ENCODE results near the gene BBC3. TPM values are rescaled to one million over a fixed set of nuclear protein-coding genes. Genes with fewer than 3 reads are reported as not detected.

BBC3 gene
- total RNA-seq, 1 experiment from 2014 or later, result 2.7 TPM

DNA sequence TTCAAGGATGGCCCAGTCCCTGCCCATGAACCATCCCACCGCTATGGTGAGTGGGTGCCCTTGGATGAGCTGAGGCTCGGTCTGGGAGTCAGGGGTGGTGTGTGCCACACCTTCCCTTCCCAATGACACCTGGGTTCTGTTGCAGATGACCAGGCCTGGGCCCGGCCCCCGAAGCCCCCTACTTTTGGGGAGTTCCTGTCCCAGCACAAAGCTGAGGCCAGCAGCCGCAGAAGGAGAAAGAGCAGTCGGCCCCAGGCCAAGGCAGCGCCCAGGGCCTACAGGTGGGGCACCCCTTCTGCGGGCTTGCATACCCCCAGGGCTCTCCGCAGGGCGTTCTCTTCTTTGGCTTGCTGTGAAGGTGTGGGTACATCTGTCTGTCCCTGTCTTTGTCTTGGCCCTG lies 39.4 kb upstream of the BBC3 start:
- no peak for DNase-seq (ENCODE audit: low spot score)
- no peaks in the 10 kb centered on the region for H3K9me3 ChIP-seq (ENCODE audit: low read depth, low read length, poor library complexity, severe bottlenecking)
- H3K4me3 ChIP-seq (ENCODE audit: low read depth, low read length, poor library complexity, severe bottlenecking), result no peak overlapping the region
- no peaks in the 10 kb centered on the region for H3K27me3 ChIP-seq (replicated peaks; ENCODE audit: insufficient read depth, low read depth, low read length, poor library complexity)
- peaks cover 11% of the 10 kb centered on the region for H3K4me1 ChIP-seq (ENCODE audit: insufficient read depth, low read length, poor library complexity, severe bottlenecking)
- no peak overlapping the region for H3K27ac ChIP-seq (ENCODE audit: low read depth, low read length, poor library complexity, severe bottlenecking)
- H3K36me3 ChIP-seq (ENCODE audit: insufficient read depth, low read length, poor library complexity, severe bottlenecking), result peaks cover 24% of the 10 kb centered on the region
- TF ChIP-seq, protein P1, sequence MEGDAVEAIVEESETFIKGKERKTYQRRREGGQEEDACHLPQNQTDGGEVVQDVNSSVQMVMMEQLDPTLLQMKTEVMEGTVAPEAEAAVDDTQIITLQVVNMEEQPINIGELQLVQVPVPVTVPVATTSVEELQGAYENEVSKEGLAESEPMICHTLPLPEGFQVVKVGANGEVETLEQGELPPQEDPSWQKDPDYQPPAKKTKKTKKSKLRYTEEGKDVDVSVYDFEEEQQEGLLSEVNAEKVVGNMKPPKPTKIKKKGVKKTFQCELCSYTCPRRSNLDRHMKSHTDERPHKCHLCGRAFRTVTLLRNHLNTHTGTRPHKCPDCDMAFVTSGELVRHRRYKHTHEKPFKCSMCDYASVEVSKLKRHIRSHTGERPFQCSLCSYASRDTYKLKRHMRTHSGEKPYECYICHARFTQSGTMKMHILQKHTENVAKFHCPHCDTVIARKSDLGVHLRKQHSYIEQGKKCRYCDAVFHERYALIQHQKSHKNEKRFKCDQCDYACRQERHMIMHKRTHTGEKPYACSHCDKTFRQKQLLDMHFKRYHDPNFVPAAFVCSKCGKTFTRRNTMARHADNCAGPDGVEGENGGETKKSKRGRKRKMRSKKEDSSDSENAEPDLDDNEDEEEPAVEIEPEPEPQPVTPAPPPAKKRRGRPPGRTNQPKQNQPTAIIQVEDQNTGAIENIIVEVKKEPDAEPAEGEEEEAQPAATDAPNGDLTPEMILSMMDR (conservative IDR thresholded peaks at IDR 0.05; ENCODE audit: low read depth, low read length), result no peak
- TF ChIP-seq EZH2 (IDR thresholded peaks at IDR 0.05; ENCODE audit: borderline replicate concordance, low read depth, low read length, poor library complexity, severe bottlenecking), result no peak
- ChIA-PET POLR2A (ENCODE audit: low non-redundant PET) (no interaction called here), CTCF (no interaction called here)
- intact Hi-C loops (cut with micrococcal nuclease; ENCODE audit: unreplicated experiment), result no loop called here
- no TSS peak for BruUV-seq (replicated peaks)

DNA sequence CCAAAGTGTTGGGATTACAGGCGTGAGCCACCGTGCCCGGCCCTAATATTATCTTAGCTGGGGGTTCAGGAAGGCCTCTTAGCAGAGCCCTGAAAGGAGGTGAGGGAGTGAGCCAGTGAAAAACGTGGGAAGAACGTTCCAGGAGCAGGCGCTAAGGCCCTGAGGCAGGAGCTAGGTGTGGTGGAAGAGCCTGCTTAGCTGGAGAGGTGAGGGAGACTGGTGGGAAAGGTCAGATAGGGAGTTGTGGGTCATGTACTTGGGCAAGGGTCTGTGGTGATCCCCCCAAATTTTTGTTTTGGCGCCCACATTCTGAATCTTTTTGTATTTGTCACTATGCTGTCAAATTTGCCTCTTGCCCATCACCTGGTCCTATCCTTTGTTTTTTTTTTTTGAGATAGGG lies 38.6 kb upstream of the BBC3 start:
- no peak overlapping the region for H3K27ac ChIP-seq (ENCODE audit: low read depth, low read length, poor library complexity, severe bottlenecking)
- BruUV-seq (replicated peaks), result no TSS peak
- H3K27me3 ChIP-seq (replicated peaks; ENCODE audit: insufficient read depth, low read depth, low read length, poor library complexity), result no peaks in the 10 kb centered on the region
- no peaks in the 10 kb centered on the region for H3K9me3 ChIP-seq (ENCODE audit: low read depth, low read length, poor library complexity, severe bottlenecking)
- CTCF ChIA-PET, result no interaction called here
- intact Hi-C loops (cut with micrococcal nuclease; ENCODE audit: unreplicated experiment), result no loop called here
- H3K4me3 ChIP-seq (ENCODE audit: low read depth, low read length, poor library complexity, severe bottlenecking), result no peak overlapping the region
- H3K36me3 ChIP-seq (ENCODE audit: insufficient read depth, low read length, poor library complexity, severe bottlenecking), result peaks cover 31% of the 10 kb centered on the region
- peaks cover 9% of the 10 kb centered on the region for H3K4me1 ChIP-seq (ENCODE audit: insufficient read depth, low read length, poor library complexity, severe bottlenecking)
- TF ChIP-seq EZH2 (IDR thresholded peaks at IDR 0.05; ENCODE audit: borderline replicate concordance, low read depth, low read length, poor library complexity, severe bottlenecking), result no peak
- TF ChIP-seq, protein P1 (conservative IDR thresholded peaks at IDR 0.05; ENCODE audit: low read depth, low read length), result no peak
- no peak for DNase-seq (ENCODE audit: low spot score)
- POLR2A ChIA-PET (ENCODE audit: low non-redundant PET), result no interaction called here

DNA sequence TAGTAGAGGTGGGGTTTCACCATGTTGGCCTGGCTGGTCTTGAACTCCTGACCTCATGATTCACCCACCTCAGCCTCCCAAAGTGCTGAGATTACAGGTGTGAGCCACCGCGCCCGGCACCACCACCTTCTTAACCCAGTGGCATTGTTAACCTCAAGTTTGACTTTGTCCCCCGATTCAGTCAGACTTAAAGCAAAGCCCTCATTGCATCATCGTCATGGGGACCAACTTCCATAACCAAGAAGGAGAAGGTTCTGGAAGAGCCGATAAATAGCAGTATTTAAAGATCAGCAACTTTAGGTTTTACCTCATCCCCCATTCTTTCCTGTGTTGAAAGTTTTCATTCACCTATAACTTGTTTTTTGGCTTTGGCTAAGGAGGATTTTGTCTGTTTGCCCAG lies 37.0 kb upstream of the BBC3 start:
- no peaks in the 10 kb centered on the region for H3K9me3 ChIP-seq (ENCODE audit: low read depth, low read length, poor library complexity, severe bottlenecking)
- ChIA-PET CTCF (no interaction called here), POLR2A (ENCODE audit: low non-redundant PET) (interaction anchor here (0.7 kb wide), 1 partner anchor 8 kb away, joined by 6 read pairs; no protein-coding TSS in a partner anchor)
- peaks cover 8% of the 10 kb centered on the region for H3K4me1 ChIP-seq (ENCODE audit: insufficient read depth, low read length, poor library complexity, severe bottlenecking)
- no peak for DNase-seq (ENCODE audit: low spot score)
- no peaks in the 10 kb centered on the region for H3K27me3 ChIP-seq (replicated peaks; ENCODE audit: insufficient read depth, low read depth, low read length, poor library complexity)
- intact Hi-C loops (cut with micrococcal nuclease; ENCODE audit: unreplicated experiment), result no loop called here
- no peak for TF ChIP-seq EZH2 (IDR thresholded peaks at IDR 0.05; ENCODE audit: borderline replicate concordance, low read depth, low read length, poor library complexity, severe bottlenecking)
- TF ChIP-seq, protein P1 (conservative IDR thresholded peaks at IDR 0.05; ENCODE audit: low read depth, low read length), result no peak
- no peak overlapping the region for H3K27ac ChIP-seq (ENCODE audit: low read depth, low read length, poor library complexity, severe bottlenecking)
- H3K4me3 ChIP-seq (ENCODE audit: low read depth, low read length, poor library complexity, severe bottlenecking), result no peak overlapping the region
- no TSS peak for BruUV-seq (replicated peaks)
- peaks cover 37% of the 10 kb centered on the region for H3K36me3 ChIP-seq (ENCODE audit: insufficient read depth, low read length, poor library complexity, severe bottlenecking)
